IPS-18a (cell line): ENCODE data around the gene PAM16.
"Not testable (repeated sequence)": the region's sequence is repeated elsewhere in the genome, so short reads cannot be mapped to it uniquely, and the experiment has no call there.

ENCODE experiments used
- H3K27ac ChIP-seq: one replicate; pipeline ENCODE4 v1.5.1; 2013; ENCODE audit warnings: low read length
- H3K27me3 ChIP-seq: one replicate; pipeline ENCODE4 v1.6.1; 2013; ENCODE audit warnings: mild to moderate bottlenecking, low read length; ENCODE audit not compliant: control insufficient read depth, insufficient read depth
- H3K36me3 ChIP-seq: one replicate; pipeline ENCODE4 v1.6.1; 2013; ENCODE audit warnings: low read depth, low read length; ENCODE audit not compliant: control insufficient read depth
- H3K4me1 ChIP-seq: one replicate; pipeline ENCODE4 v1.6.1; 2013; ENCODE audit warnings: low read depth, low read length; ENCODE audit not compliant: control insufficient read depth
- H3K4me3 ChIP-seq: one replicate; pipeline ENCODE4 v1.5.1; 2013; ENCODE audit warnings: low read length
- H3K9ac ChIP-seq: one replicate; pipeline ENCODE4 v1.6.1; 2013; ENCODE audit warnings: mild to moderate bottlenecking, low read length, moderate library complexity
- H3K9me3 ChIP-seq: one replicate; pipeline ENCODE4 v1.6.1; 2013; ENCODE audit warnings: low read depth, low read length; ENCODE audit not compliant: control insufficient read depth

Gene PAM16

GRCh38 chr16:4334724-4335495, 16.2 kb downstream of the PAM16 start:
- H3K36me3 ChIP-seq: peaks cover 13% of the 10 kb centered on the region
- no peak overlapping the region for H3K9ac ChIP-seq
- no peaks in the 10 kb centered on the region for H3K27me3 ChIP-seq
- no peak overlapping the region for H3K27ac ChIP-seq
- H3K9me3 ChIP-seq: no peaks in the 10 kb centered on the region
- no peak overlapping the region for H3K4me3 ChIP-seq
- no peaks in the 10 kb centered on the region for H3K4me1 ChIP-seq

- H3K36me3 ChIP-seq, H3K27me3 ChIP-seq, H3K27ac ChIP-seq, H3K4me3 ChIP-seq, H3K9me3 ChIP-seq, H3K4me1 ChIP-seq, H3K9ac ChIP-seq: not testable (repeated sequence)
Measured at GRCh38 chr16:4333714-4334113, 17.4 kb downstream of the PAM16 start.

- Histone ChIP-seq H3K27me3 (no peaks in the 10 kb centered on the region), H3K27ac (no peak overlapping the region), H3K9me3 (no peaks in the 10 kb centered on the region), H3K4me3 (no peak overlapping the region), H3K9ac (no peak overlapping the region), H3K4me1 (peaks cover 7% of the 10 kb centered on the region), H3K36me3 (peaks cover 3% of the 10 kb centered on the region)
Measured at GRCh38 chr16:4333308-4333638, 17.8 kb downstream of the PAM16 start.

DNA sequence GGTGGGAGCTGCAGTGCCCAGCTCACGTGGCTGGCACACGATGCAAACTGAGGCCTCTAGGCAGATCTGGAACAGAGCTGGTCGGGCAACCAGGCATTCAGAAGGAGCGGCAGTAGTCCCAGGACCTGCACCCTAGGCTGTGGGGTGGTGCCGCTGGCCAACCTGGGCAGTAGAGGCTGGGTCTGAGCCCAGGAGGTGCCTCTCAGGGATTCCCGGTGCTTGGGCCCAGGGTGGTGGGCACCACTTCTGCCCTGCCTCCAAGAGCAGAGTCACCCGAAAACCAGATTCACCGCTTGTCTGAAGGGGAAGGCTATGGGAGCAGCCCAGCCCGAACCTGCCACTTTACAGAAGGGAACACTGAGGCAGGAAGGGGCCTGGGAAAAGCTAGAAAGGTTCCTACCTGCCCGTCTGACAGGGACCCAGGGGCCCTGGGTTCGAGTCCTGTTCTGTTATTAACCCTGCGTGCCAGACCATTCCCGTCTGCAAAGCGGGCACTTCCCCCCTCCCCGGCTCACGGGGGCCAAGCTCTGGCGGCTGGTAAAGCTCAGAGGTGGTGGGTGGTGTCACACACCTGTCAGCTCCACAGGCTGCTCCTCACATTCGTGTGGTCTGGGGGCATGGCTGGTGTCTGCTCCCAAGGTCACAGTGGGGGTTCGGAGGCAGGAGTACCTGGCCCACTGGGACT, 18.4 kb downstream of the PAM16 start:
- Histone ChIP-seq H3K27ac (no peak overlapping the region), H3K27me3 (no peaks in the 10 kb centered on the region), H3K9ac (no peak overlapping the region), H3K4me1 (peaks cover 9% of the 10 kb centered on the region), H3K4me3 (no peak overlapping the region), H3K36me3 (peaks cover 3% of the 10 kb centered on the region), H3K9me3 (no peaks in the 10 kb centered on the region)

DNA sequence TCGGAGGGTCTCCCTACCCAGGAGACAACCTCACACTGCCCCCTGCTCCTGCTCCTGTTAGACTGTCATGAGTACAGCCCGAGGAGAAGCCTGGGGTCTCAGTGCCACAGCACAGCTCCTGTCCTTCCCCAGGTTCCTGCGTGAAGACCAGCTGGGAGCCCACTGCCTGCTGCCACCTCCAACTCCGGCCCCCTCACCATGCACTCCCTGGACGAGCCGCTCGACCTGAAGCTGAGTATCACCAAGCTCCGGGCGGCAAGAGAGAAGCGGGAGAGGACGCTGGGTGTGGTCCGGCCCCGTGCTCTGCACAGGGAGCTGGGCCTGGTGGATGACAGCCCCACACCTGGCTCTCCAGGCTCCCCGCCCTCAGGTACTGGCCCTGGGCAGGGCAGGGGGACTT, 19.0 kb downstream of the PAM16 start:
- Histone ChIP-seq H3K4me1 (peaks cover 9% of the 10 kb centered on the region), H3K9ac (no peak overlapping the region), H3K4me3 (no peak overlapping the region), H3K27ac (no peak overlapping the region), H3K9me3 (no peaks in the 10 kb centered on the region), H3K36me3 (peaks cover 3% of the 10 kb centered on the region), H3K27me3 (no peaks in the 10 kb centered on the region)

DNA sequence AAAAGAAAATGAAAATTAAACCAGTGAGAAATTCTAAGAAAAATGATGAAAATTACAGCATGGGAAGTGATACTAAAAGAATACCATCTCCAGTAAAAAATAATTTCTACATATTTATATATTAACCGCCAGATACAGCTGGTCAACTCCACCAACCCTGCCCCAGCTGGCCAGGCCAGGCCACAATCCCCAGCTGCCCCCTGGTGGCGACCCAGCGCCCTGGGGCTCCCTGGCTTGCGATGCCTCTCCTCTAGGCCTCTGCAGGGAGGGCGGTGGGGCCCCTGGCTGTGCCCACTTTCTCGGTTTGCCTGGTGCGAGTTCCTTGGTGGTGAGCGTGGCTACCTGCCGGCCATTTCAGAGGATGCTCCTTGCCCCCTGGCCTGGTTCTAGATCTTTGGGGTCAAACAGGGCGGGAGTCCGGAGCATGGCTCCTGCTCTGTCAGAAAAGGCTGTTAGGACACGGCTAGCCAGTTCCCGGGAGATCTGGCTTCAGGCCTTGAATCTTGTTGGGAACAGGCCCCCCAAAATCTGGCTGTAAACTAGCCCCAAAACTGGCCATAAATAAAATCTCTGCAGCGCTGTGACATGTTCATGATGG, 20.7 kb downstream of the PAM16 start:
- Histone ChIP-seq H3K36me3 (no peaks in the 10 kb centered on the region), H3K27ac (no peak overlapping the region), H3K4me1 (peaks cover 12% of the 10 kb centered on the region)

DNA sequence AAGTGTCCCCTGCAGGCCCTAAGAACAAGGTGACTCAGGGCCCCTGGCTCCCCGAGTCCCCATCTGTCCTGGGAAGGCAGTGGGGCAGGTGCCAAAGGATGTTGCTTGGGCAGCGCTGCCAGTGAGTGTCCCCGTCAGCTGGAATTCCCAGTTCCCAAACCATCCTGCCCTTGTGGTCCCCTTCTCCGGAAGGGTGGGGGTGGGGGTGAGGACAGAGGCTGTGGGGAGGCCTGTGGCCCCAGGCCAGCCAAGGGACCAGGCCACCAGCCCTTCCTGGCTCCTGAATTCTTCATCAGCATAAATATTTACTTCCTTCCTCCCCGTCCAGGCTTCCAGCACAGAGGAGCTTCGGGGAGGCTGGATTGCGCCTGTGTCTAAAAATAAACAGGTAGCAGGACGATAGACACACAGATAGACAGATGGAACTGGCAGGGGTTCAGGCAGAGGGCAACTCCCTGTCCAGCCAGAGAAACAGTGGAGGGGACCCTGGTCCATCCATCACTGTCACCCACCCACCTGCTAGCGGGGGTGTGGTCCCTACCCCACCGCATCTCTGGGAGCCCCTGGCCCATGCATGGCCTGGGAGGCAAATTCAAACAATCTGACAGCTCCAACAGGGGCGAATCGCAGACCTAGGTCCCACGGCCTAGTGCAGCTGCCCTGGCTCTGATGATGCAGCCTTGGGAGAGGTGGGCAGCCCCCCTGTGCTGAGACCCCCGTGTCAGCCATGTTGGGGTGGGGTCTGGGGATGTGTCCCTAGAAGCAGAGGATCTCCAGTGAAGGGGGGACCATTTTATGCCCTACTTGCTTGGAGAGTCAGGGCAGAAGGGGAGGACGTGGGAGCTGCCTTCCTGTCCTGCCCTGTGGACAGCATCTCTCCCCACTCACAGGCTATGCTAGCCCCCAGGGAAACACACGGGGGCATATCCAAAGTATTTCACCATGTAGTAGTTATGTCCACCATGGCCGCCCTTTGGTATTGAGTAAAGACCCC, 22.0 kb downstream of the PAM16 start:
- Histone ChIP-seq H3K9me3 (no peaks in the 10 kb centered on the region), H3K4me3 (no peak overlapping the region), H3K4me1 (peaks cover 17% of the 10 kb centered on the region), H3K27ac (no peak overlapping the region), H3K9ac (peak overlapping the region; percentile 58), H3K36me3 (no peaks in the 10 kb centered on the region), H3K27me3 (no peaks in the 10 kb centered on the region)

More for the DNA sequence above, 20.7 kb downstream of the PAM16 start:
- H3K4me3 ChIP-seq: no peak overlapping the region
- H3K9me3 ChIP-seq: no peaks in the 10 kb centered on the region
- H3K27me3 ChIP-seq: no peaks in the 10 kb centered on the region
- no peak overlapping the region for H3K9ac ChIP-seq

- Histone ChIP-seq H3K36me3 (no peaks in the 10 kb centered on the region), H3K4me1 (peaks cover 23% of the 10 kb centered on the region), H3K4me3 (peak overlapping the region; percentile 58), H3K9ac (peak overlapping the region; percentile 58), H3K27me3 (no peaks in the 10 kb centered on the region), H3K9me3 (no peaks in the 10 kb centered on the region), H3K27ac (no peak overlapping the region)
Measured at GRCh38 chr16:4328046-4328781, 22.9 kb downstream of the PAM16 start.

DNA sequence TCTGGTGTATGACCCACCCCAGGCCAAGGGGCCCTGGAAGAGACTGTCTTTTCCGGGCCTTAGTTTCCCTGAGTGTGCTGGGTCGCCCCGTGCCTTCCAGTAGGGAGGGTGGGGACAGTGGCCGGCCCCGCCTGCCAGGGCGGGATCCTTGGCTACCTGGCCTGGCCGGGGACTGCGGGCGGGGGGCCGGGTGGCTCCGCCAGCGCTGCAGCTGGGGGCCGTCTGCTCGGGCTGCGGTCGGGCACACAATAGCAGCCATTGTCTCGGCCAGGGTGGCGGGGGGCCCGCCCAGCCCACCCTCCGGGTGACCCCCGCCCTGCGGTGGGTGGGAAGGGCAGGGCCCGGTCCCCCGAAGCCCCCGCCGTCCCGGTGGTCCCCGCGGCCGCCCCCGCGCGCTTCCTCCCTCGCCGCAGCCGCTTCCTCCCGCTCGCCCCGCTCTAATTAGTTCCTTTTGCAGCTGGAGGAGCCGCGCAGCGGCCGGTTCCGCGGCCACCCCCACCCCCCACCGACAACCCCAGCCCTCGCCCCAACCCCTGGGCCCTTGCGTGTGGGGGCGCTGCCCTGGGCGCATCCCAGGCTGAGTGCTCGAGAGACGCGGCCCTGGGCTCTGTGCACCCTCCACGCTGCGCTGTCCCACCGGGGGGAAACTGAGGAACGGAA, 23.6 kb downstream of the PAM16 start:
- Histone ChIP-seq H3K9me3 (no peaks in the 10 kb centered on the region), H3K36me3 (no peaks in the 10 kb centered on the region), H3K4me1 (peaks cover 23% of the 10 kb centered on the region), H3K9ac (peak overlapping the region; percentile 58), H3K27me3 (no peaks in the 10 kb centered on the region), H3K27ac (no peak overlapping the region), H3K4me3 (peak overlapping the region; percentile 58)

GRCh38 chr16:4325253-4325758, 25.8 kb downstream of the PAM16 start:
- Histone ChIP-seq H3K36me3 (no peaks in the 10 kb centered on the region), H3K9ac (no peak overlapping the region), H3K27ac (no peak overlapping the region), H3K4me1 (peaks cover 23% of the 10 kb centered on the region), H3K9me3 (no peaks in the 10 kb centered on the region), H3K4me3 (no peak overlapping the region), H3K27me3 (no peaks in the 10 kb centered on the region)
